SK-N-SH (cell line): Measurements from ENCODE around the gene DNAJC1.

ENCODE experiments used
- CHD2 ChIP-seq: fragments of 150-350 bp; IDR thresholded peaks from 2 replicates; pipeline ENCODE4 v1.6.1; 2018; ENCODE audit warnings: low read length; ENCODE audit not compliant: partially characterized antibody
- FOXJ3 ChIP-seq: sonication (generic); formaldehyde crosslinking; IDR thresholded peaks from 2 replicates; pipeline ENCODE4 v1.5.1; 2020; ENCODE audit warnings: mild to moderate bottlenecking, missing genetic modification reagents
- JUND ChIP-seq: IDR thresholded peaks from 2 replicates; pipeline ENCODE4 v1.4.0; 2012
- MXI1 ChIP-seq: IDR thresholded peaks from 2 replicates; pipeline ENCODE4 v1.6.1; 2012; ENCODE audit warnings: mild to moderate bottlenecking, low read depth, low read length, improper control_type of control experiment
- POLR2AphosphoS5 ChIP-seq: IDR thresholded peaks from 2 replicates; pipeline ENCODE4 v1.6.1; 2012; ENCODE audit warnings: low read depth, low read length
- RCOR1 ChIP-seq: fragments of 150-350 bp; IDR thresholded peaks from 2 replicates; pipeline ENCODE4 v1.6.1; 2017; ENCODE audit warnings: antibody characterized with exemption, low read length
- SMC3 ChIP-seq: IDR thresholded peaks from 2 replicates; pipeline ENCODE4 v1.6.1; 2012; ENCODE audit warnings: low read depth, low read length, improper control_type of control experiment
- TAF1 ChIP-seq: IDR thresholded peaks from 2 replicates; pipeline ENCODE4 v1.6.1; 2012; ENCODE audit warnings: low read depth, mild to moderate bottlenecking, low read length, moderate library complexity, borderline replicate concordance
- YY1 ChIP-seq: IDR thresholded peaks from 2 replicates; pipeline ENCODE4 v1.4.0; 2012; ENCODE audit warnings: low read depth, mild to moderate bottlenecking
- TF ChIP-seq, protein P1 (sequence below): fragments of 200-600 bp; sonication (generic); IDR thresholded peaks from 2 replicates; pipeline ENCODE4 v1.6.1; 2017; ENCODE audit warnings: antibody characterized with exemption, mild to moderate bottlenecking, moderate library complexity
- TF ChIP-seq, protein P2 (sequence below): IDR thresholded peaks from 2 replicates; pipeline ENCODE4 v1.4.0; 2012; ENCODE audit warnings: low read depth
- TF ChIP-seq, protein P3 (sequence below): IDR thresholded peaks from 2 replicates; pipeline ENCODE4 v1.6.1; 2012; ENCODE audit warnings: mild to moderate bottlenecking, low read depth, low read length, moderate library complexity

DNA sequence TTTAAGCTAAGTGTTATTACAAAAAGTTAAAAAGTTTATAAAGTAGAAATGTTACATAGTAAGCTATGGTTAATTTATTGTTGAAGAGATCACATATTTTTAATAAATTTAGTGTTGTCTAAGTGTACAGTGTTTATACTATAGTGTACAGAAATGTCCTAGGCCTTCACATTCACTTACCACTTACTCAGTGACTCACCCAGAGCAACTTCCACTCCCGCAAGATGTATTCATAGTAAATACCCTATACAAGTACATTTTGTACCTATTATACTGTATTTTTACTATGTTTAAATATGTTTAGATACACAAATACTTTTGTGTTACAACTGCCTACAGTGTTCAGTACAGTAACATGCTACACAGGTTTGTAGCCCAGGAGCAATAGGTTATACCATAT, 69.2 kb downstream of the DNAJC1 start:
- TF ChIP-seq, protein P1, sequence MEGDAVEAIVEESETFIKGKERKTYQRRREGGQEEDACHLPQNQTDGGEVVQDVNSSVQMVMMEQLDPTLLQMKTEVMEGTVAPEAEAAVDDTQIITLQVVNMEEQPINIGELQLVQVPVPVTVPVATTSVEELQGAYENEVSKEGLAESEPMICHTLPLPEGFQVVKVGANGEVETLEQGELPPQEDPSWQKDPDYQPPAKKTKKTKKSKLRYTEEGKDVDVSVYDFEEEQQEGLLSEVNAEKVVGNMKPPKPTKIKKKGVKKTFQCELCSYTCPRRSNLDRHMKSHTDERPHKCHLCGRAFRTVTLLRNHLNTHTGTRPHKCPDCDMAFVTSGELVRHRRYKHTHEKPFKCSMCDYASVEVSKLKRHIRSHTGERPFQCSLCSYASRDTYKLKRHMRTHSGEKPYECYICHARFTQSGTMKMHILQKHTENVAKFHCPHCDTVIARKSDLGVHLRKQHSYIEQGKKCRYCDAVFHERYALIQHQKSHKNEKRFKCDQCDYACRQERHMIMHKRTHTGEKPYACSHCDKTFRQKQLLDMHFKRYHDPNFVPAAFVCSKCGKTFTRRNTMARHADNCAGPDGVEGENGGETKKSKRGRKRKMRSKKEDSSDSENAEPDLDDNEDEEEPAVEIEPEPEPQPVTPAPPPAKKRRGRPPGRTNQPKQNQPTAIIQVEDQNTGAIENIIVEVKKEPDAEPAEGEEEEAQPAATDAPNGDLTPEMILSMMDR: no peak
- TF ChIP-seq RCOR1 (no peak), JUND (no peak), FOXJ3 (CRISPR knock-in tag) (no peak), TAF1 (no peak), POLR2AphosphoS5 (no peak), CHD2 (no peak), MXI1 (no peak), SMC3 (no peak), YY1 (no peak)
- TF ChIP-seq, protein P2, sequence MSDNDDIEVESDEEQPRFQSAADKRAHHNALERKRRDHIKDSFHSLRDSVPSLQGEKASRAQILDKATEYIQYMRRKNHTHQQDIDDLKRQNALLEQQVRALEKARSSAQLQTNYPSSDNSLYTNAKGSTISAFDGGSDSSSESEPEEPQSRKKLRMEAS: no peak
- TF ChIP-seq, protein P3, sequence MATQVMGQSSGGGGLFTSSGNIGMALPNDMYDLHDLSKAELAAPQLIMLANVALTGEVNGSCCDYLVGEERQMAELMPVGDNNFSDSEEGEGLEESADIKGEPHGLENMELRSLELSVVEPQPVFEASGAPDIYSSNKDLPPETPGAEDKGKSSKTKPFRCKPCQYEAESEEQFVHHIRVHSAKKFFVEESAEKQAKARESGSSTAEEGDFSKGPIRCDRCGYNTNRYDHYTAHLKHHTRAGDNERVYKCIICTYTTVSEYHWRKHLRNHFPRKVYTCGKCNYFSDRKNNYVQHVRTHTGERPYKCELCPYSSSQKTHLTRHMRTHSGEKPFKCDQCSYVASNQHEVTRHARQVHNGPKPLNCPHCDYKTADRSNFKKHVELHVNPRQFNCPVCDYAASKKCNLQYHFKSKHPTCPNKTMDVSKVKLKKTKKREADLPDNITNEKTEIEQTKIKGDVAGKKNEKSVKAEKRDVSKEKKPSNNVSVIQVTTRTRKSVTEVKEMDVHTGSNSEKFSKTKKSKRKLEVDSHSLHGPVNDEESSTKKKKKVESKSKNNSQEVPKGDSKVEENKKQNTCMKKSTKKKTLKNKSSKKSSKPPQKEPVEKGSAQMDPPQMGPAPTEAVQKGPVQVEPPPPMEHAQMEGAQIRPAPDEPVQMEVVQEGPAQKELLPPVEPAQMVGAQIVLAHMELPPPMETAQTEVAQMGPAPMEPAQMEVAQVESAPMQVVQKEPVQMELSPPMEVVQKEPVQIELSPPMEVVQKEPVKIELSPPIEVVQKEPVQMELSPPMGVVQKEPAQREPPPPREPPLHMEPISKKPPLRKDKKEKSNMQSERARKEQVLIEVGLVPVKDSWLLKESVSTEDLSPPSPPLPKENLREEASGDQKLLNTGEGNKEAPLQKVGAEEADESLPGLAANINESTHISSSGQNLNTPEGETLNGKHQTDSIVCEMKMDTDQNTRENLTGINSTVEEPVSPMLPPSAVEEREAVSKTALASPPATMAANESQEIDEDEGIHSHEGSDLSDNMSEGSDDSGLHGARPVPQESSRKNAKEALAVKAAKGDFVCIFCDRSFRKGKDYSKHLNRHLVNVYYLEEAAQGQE: no peak
